HG03442 (cell line): ENCODE measurements around the gene CUL1.

ENCODE experiments used
- ATAC-seq: cut with Tn5 transposase; IDR thresholded peaks from one replicate; pipeline ENCODE4 v1.9.1; 2021; ENCODE audit warnings: mild to moderate bottlenecking, moderate library complexity; ENCODE audit not compliant: unreplicated experiment

Gene CUL1

GRCh38 chr7:148750442-148751355, 52.0 kb downstream of the CUL1 start:
- no peak for ATAC-seq

GRCh38 chr7:148753224-148753623, 54.5 kb downstream of the CUL1 start:
- no peak for ATAC-seq

GRCh38 chr7:148754912-148755311, 56.2 kb downstream of the CUL1 start:
- ATAC-seq = no peak

GRCh38 chr7:148761499-148762278, 63.0 kb downstream of the CUL1 start:
- no peak for ATAC-seq

GRCh38 chr7:148763622-148764021, 64.9 kb downstream of the CUL1 start:
- no peak for ATAC-seq

- ATAC-seq = no peak
Observed at GRCh38 chr7:148770004-148770403, 71.3 kb downstream of the CUL1 start.

GRCh38 chr7:148772297-148773089, 73.8 kb downstream of the CUL1 start:
- ATAC-seq = no peak

GRCh38 chr7:148773334-148773733, 74.6 kb downstream of the CUL1 start:
- ATAC-seq = peak; percentile 93

- ATAC-seq = no peak
Observed at GRCh38 chr7:148774471-148774870, 75.8 kb downstream of the CUL1 start.

- ATAC-seq = no peak
Observed at GRCh38 chr7:148782757-148783456, 84.2 kb downstream of the CUL1 start.

- no peak for ATAC-seq
Observed at GRCh38 chr7:148783801-148784527, 85.3 kb downstream of the CUL1 start.

- no peak for ATAC-seq
Observed at GRCh38 chr7:148787571-148788295, 89.0 kb downstream of the CUL1 start.

- ATAC-seq = no peak
Observed at GRCh38 chr7:148789220-148789619, 90.5 kb downstream of the CUL1 start.

GRCh38 chr7:148790131-148790726, 91.5 kb downstream of the CUL1 start:
- ATAC-seq = no peak

- ATAC-seq = no peak
Observed at GRCh38 chr7:148790850-148791249, 92.1 kb downstream of the CUL1 start.

GRCh38 chr7:148791546-148791945, 92.8 kb downstream of the CUL1 start:
- no peak for ATAC-seq

- ATAC-seq = no peak
Observed at GRCh38 chr7:148793590-148793989, 94.9 kb downstream of the CUL1 start.

GRCh38 chr7:148794476-148794875, 95.8 kb downstream of the CUL1 start:
- ATAC-seq = no peak

GRCh38 chr7:148796841-148797240, 98.1 kb downstream of the CUL1 start:
- no peak for ATAC-seq
